SW 1271 (cell line): ENCODE measurements around the gene FAM170B.

Experiments used
- DNase-seq, 2 experiments: peaks; one replicate each; lab custom pipeline; 2025; lab: John Stamatoyannopoulos, UW

FAM170B gene

GRCh38 chr10:49123981-49124950 lies 9.6 kb downstream of the FAM170B start:
- DNase-seq = no peak

GRCh38 chr10:49120911-49121310 lies 12.9 kb downstream of the FAM170B start:
- DNase-seq = no peak

- DNase-seq = no peak
Observed at GRCh38 chr10:49119746-49120145, 14.1 kb downstream of the FAM170B start.

- no peak for DNase-seq
Observed at GRCh38 chr10:49118430-49119074, 15.3 kb downstream of the FAM170B start.

GRCh38 chr10:49117376-49118070 lies 16.3 kb downstream of the FAM170B start:
- DNase-seq = no peak

GRCh38 chr10:49116509-49117375 lies 17.1 kb downstream of the FAM170B start:
- DNase-seq = no peak

GRCh38 chr10:49115796-49116508 lies 17.9 kb downstream of the FAM170B start:
- DNase-seq = no peak

GRCh38 chr10:49115015-49115795 lies 18.6 kb downstream of the FAM170B start, which contains the start of gene VSTM4:
Gene VSTM4 (minus strand): TSS chr10:49115522. CDS start chr10:49115485, 37 bp downstream.
- DNase-seq = no peak

- no peak for DNase-seq
Observed at GRCh38 chr10:49114718-49115014, 19.2 kb downstream of the FAM170B start.

GRCh38 chr10:49113741-49114141 lies 20.1 kb downstream of the FAM170B start:
- no peak for DNase-seq

- DNase-seq = no peak
Observed at GRCh38 chr10:49112851-49113250, 21.0 kb downstream of the FAM170B start.

GRCh38 chr10:49112098-49112497 lies 21.7 kb downstream of the FAM170B start:
- no peak for DNase-seq

- no peak for DNase-seq
Observed at GRCh38 chr10:49111320-49111698, 22.5 kb downstream of the FAM170B start.

GRCh38 chr10:49110684-49111319 lies 23.0 kb downstream of the FAM170B start:
- DNase-seq = no peak

- DNase-seq = no peak
Observed at GRCh38 chr10:49109669-49110340, 24.0 kb downstream of the FAM170B start.

GRCh38 chr10:49108656-49109055 lies 25.2 kb downstream of the FAM170B start:
- DNase-seq = no peak

GRCh38 chr10:49107887-49108267 lies 25.9 kb downstream of the FAM170B start:
- DNase-seq = no peak

- DNase-seq = no peak
Observed at GRCh38 chr10:49107111-49107886, 26.5 kb downstream of the FAM170B start.
